C1 segment of cervical spinal cord (tissue), 14 donors: ENCODE data around the gene SPTBN1.

ENCODE experiments used
- DNase-seq, 14 donors: peaks; one replicate each; lab custom pipeline; 2025; lab: John Stamatoyannopoulos, UW

SPTBN1 gene

DNA sequence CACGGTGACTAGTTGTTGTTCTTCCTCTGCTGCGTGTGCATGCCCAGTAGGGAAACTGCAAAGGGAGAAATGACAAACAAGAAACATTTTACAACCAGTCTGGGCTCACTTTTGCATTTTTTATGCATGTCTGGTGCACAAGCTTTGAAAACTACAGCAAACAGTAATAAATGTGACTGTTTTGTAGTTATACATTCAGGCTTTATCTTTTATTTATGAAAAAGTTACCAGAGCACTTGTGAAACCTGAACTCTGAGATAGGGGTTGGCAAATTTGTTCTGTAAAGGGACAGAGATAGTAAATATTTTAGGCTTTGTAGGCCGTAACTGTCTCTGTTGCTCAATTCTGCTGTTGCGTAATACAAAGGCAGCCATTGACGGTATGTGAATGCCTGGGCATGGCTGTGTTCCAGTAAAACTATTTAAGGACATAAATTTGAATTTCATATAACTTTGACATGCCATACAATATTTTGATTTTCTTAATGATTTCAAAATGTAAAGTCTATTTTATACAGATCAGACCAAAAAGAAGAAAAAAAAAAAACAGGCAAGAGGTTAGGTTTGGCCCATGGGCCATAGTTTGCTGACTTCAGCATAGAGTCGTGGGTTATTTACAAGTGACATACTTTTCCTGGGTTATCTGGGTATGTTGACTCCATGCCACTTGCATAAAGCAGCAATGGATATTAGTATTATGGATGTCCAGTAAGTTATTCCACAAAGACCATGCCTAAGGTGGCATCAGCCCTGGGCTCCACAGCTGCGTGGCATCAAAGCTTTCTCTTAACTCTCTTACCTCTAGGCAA lies 213.8 kb downstream of the SPTBN1 start:
- no peak for DNase-seq

DNA sequence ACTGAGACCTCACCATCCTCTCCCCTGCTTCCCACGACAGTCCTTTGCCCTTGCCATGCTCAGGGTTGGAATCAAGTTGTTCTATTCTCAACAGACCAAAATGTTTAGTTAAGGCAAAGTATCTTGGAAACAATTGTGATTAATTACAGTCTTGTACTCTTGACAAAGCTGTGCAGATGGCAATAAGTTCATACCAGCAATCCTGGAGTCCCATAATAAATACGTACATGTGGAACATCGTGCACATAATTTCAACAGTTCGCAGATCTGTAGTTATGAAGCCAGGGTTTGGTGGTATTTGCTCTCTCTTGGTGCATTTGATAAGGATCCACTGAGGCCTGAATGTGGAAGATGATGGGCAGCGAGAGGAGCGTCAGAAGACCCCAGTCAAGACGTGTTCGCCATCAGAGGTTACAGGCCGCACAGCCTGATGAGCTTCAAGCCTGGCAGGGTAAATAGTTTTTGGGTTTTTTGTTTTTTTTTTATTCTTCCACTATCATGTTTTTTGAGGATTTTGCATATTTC lies 214.4 kb downstream of the SPTBN1 start:
- no peak for DNase-seq

DNA sequence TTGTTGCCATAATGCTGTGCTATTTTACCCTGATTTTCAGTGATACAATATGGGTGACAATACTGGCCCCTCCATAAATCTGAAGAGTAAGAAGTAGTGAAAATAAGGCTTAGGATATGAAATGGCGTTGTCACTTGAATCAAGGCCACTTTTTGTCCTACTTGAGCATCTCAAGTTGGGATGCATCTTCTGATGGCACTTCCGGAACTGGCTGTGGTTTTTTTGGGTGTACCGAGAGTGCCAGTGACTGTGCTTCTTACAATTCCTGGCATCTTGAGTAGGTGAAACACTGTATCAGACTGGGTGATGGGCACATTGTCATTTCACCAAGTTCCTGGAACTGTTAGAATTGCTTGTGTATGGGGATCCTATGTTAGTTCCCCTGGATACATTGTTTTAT lies 214.9 kb downstream of the SPTBN1 start:
- DNase-seq = no peak

DNA sequence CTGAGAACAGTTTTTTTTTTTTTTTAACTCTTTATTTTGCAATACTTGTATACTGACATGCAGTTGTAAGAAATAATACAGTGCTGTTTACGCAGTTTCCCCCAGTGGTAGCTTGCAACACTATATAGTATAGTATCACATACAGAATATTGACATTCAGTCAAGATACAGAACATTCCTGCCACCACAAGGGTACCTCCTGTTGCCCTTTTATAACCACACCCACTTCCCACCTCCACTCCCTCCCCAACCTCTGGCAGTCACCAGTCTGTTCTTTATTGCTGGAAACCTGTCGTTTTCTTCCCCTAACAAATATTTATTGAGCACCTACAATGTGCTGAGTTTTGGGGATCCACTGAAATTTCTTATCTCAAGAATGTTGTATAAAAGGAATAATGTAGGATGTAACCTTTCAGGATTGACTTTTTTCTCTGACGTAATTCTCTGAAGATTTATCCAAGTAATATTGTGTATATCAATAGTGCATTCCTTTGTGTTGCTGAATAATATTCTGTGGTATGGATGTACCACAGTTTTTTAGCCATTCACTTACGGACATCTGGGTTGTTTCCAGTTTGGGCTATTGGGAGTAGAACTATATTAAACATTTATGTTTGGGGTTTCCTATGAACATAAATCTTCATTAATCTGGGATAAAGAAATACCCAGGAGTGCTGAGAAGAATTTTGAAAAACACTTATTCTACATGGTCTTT lies 215.9 kb downstream of the SPTBN1 start:
- DNase-seq = no peak

DNA sequence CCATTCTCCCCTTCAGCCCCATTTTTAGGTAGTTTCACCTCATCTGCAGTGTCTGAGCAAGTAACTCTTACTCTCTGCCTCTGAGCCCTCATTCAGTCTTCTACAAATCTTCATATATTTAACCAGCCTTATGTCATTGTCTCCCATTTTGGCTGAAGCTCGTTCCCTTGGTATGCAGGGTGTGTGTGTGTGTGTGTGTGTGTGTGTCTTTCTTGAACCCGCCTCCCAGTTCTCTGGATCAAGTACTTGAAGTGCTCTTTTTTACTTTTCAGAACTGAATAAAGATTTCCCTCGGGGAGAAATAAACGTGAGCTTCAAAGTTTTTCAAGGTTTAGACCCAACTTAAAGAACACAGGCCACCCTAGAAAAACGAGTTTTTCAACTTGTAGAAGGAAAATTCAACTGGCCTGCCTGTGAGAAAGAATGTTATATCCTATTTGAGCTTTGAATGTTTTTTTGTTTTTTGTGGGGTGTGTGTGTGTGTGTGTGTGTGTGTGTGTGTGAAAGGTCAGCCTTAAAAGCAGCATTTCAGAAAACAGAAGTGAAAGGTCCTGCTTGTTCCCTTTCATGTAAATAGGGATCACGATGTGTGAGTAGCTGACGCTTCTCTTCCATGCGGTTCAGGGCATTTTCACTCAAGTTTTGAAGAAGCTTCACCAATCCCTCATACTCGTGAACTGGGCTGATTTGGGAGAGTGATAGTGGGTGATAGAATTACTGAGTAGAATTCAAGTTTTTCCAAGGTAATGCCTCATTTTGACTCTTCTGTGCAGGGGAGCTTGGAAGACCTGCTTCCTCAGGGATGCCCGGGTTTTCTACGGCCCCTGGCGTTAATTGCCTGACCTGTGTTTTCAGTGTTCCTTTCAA lies 216.7 kb downstream of the SPTBN1 start:
- no peak for DNase-seq

DNA sequence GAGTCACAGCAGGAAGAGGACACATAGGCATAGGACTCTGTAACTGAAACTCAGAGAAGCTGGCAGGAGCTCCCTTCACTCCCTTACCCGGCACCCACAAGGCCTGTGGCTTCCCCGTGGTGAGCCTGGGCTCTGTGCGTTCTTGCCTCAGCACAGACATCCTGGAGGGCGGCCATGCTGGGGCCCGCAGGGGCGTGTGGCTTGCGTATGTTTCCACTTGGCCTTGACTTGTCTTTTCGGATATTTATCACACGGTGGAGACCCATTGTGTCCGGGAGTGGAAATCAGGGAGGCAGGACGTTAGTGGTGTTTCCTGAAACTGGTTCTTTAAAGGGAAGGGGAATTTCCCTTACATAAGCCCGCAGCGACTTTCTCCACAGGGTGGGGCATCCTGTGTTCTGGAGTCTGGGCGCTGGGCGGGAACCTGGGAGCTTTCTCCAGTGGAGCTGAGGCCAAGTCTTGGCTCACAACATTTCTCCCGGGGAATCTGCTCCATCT lies 217.4 kb downstream of the SPTBN1 start:
- DNase-seq = peak in 3 of 14 donors; percentile 22 to 41 (median 34)

DNA sequence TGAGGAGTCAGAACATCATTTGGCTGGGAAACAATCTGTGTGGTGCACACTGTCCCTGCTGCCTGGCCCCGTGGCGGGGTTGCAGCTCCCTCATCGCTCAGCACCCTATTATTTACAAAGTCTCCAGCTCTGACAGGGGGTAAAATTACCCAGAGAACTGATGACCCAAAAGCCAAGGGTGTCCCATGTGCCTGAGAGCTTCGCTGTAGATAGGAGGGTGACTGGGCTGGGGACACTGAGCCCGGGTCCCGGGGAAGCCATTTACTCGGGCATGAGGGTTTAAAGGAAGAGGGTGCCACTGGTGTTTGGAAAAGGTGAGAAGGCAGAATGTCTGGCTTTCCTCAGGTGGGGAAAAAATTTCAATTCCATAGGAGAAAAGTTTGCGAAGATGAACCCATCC lies 219.2 kb downstream of the SPTBN1 start:
- DNase-seq = no peak

DNA sequence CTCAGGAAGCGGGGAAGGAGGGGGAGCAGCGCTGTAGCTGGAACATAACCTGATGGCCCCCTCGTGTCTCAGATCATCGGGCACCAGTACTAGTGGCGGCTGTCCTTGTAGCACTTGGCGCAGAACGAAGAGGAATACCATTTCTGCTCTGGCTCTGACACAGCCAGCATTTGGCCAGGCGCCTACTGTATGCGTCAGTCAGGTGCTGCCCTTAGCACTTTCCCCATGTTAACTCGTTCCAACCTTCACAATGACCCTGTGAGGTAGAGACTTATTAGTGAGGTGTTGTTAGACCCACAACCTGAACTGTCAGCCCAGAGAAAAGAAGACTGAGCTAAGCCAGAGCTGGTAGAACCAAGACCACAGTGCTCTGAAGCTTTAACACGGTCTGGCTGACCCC lies 219.6 kb downstream of the SPTBN1 start:
- peak in 1 of 14 donors; percentile 17 for DNase-seq

DNA sequence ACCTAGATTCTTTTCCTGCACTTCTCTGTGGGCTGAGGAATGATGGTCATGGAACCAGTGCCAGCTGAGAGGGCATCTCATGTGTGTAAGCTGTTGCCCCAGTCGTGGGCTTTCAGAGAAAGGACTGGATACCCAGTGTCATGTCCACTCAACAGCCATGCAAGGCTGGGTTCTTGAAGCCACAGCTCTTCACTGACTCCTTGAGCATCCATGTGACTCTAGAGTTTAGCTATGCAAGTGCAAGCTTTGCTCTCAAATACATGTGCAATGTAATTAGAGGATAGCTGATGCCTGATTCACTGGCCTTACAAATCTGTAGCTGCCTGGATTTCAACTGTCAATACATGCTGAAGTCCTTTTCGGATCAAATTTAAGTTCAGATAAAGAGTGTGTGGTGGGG lies 220.5 kb downstream of the SPTBN1 start:
- no peak for DNase-seq

DNA sequence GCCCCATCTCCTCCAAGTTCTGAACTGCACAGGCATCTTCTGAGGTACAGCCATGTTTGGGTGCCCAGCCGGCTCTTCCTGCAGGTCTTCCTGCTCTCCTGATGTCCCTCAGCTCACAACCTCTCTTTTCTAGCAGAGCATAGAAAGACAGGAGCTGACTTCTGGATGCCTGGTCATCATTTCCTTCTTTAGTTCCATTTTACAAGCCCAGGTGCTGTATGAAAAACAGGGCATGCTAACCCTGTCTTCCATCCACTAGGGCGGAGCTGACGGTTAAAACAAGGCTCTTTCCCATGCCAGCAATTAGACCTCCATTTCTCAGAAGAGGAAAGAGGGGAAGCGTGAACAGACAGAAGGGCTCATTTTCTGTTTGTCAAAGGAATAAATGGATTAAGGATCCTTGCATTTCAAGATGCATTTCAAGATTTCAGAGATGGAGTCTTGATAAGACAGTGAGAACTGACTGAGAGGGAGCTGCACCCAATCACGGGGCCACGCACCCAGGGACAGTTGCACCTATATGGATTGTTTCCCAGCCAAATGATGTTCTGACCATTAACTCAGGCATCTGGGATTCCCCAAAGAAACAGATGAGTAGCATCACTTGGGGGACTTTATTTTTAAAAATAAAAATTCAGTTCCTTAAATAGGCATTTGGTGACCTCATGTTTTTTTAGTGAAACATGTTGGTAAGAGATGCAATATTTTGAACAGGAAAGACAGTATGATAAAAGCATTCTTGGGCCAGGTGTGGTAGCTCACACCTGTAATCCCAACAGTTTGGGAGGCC lies 221.5 kb downstream of the SPTBN1 start:
- no peak for DNase-seq

DNA sequence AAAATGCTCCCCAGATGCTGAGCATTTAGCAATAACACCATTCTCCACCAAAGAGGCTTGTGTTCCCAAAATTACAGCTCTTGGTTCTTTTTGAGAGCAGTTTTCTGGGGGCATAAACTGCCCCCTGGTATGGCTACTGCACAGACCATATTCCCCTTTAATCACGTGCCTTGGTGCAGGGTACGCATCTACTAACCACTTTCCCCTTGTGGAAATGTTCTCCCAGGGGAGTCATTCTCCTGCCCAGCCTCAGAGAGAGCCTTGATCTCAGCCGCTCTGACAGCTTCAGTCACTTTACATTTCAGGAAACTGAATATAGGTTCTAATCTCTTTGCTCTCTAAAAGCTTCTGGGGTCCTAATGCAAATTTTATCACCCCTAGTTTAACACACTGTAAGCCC lies 222.6 kb downstream of the SPTBN1 start:
- DNase-seq = no peak

DNA sequence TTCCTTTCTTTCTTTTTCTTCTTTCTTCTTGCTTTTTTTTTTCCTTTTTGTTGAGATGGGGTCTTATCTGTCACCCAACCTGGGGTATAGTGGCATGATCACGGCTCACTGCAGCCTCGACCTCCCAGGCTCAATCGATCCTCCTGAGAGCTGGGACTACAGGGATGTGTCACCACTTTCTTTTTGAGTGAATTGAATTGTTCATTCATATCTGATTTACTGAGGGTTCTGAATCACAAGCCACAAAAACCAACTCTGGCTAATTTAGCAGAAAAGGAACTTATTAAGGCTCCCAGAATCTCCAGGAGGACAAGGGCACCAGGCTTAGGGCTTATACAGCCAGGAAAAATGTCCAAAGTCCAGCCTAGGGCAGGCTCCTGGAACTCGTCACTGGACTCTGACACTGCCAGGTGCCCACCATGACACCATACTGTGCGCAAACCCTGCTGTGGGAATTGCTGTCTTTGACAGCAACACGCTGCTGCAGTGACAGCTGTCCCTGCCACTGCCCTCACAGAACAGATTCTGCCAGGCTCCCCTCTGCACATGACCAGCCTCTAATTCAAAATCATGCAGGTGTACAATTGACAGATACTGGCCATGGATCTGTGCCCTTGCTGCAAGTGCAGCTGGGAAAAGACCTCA lies 224.4 kb downstream of the SPTBN1 start:
- DNase-seq = peak in 1 of 14 donors; percentile 9

DNA sequence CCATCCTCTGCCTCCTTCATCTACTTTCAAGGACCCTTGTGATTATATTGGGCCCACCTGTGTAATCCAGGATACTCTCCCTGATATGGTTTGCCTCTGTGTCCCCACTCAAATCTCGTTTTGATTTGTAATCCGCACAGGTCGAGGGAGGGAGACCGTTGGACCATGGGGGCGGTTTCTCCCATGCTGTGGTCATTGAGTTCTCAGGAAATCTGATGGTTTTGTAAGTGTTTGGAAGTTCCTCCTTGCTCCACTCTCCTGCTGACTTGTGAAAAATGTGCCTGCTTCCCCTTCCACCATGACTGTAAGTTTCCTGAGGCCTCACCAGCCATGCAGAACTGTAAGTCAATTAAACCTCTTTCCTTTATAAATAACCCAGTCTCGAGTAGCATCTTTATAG lies 225.3 kb downstream of the SPTBN1 start:
- no peak for DNase-seq

DNA sequence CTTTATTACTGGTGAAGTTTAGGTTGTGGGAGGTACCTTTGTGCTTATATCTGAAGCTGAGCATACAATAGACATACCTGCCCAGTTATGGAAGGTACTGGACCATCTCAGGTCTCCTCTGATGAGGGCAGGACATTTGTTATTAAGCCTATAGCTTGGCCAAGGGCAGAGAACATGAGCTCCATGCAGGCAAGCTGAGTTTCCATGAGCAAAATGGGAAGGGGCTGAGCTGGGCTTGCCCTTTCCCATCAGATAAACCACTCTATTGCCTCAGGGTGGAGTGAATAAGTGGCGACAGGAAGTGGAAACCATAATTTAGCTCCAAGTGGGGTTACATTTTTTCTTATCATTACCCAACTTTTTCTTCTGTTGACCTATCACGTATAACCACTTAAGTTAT lies 227.5 kb downstream of the SPTBN1 start:
- DNase-seq = no peak

DNA sequence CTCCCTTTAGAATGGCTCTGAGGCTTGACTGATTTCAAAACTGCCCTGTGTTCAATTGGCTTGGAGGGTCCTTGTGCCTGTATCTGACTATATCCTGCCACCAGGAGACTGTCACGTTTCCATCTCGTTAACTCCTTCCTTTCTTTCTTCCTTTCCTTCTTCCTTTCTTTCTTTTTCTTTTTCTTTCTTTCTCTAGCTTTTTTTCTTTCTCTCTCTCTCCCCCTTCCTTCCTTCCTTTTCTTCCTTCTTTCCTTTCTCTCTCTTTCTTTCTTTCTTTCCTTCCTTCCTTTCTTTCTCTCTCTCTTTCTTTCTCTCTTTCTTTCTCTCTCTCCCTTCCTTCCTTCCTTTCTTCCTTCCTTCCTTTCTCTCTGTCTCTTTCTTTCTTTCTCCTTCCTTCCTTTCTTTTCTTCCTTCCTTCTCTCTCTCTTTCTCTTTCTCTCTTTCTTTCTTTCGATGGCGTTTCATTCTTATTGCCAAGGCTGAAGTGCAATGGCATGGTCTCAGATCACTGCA lies 229.2 kb downstream of the SPTBN1 start:
- DNase-seq = no peak

DNA sequence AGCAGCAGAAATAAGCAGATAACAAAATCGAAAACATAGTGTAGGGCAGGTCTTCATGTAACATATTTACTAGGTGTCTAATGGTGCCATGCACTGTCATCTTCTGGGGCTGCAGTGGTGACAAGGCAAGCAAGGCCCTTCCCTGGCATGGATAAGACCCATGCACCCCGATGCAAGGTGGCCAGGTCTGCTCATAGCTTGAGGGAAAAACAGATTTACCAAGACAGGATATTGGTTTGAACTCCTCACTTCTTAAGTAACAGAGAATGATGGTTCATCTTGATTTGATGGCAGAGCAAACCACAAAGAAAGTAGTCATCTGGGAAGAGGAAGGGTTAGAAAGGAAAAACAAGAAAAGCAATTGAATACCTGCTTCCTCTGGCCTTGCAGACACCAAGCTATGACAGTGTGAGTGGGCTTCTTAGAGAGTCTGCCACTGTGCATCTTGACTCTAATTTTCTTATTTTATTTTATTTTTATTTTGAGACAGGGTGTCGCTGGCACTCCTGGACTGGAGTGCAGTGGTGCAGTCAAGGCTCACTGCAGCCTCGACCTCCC lies 231.5 kb downstream of the SPTBN1 start:
- no peak for DNase-seq

DNA sequence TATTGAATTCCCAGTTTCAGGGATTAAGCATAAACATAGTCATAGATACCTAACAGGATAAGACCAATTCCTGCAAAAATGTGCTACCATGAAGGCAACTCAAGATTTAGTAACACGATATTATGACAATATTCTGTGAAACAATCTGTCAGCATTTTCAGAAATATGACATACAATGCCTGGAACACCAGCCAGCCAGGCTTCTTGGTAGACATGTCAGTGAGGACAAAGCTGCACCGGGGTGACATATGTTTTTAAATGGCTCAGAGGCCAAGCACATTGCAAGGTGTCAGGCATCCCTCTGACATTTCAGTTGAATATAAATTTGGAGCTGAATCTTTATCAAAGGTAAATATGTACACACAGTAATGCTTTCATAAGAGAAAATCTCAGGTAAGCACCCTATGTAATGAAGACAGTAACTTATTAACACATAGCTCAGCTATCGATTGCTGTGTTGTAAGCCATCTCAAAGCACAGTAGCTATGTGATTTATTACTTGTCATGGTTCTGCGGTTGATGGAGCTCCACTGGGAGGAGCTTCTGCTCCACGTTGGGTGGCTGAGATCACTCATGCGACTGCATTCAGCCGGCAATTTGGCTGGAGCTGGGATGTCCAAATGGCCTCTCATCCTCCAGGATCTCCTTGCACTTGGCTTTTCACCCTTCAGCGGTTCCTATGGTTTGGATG lies 235.5 kb downstream of the SPTBN1 start:
- no peak for DNase-seq

DNA sequence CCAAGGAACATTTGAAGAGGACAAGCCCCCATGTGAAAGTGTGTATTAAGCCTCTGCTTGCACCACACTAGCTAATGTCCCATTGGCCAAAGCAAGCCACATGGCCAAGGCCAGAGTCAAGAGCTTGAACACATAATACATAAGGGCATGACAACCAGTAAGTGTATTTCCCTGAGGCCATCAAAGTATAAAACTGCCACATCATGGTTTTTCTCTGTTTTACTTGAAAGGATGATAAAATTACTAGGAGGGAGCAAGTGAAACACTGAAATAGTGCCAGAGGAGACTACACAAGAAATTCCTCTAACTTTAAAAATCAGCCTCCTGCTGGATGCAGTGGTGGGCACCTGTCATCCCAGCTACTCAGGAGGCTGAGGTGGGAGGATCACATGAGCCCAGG lies 236.4 kb downstream of the SPTBN1 start:
- DNase-seq = no peak

DNA sequence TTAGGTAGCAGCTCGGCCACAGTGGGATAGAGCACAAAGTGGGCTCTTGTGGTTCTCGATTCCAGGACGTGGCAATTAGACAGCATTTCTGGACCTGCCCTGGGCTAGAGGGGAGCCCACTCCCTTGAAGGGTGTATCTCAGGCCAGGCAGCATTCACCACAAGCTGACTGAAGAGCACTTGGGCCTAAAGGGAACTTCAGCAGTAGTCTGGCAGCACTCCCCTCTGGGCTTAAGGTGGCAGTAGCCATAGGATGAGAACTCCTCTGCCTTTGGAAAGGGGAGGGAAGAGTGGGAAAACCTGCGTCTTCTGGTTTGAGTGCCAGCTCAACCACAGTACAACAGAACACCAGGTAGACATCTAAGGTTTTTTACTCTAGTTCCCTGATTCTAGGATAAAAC lies 239.3 kb downstream of the SPTBN1 start:
- DNase-seq = no peak
